Upper lobe of right lung (tissue), 1 donor: Measurements from ENCODE around the gene HES4. TPM values are rescaled to one million over a fixed set of nuclear protein-coding genes. Genes with fewer than 3 reads are reported as not detected.
A peak's percentile ranks its signal among the peaks of the same experiment; 100 is the strongest.

Source experiments
- ATAC-seq: fragments of 200-7000 bp; cut with Tn5 transposase; one replicate; pipeline ENCODE4 v1.9.1; 2020; ENCODE audit warnings: mild to moderate bottlenecking, moderate library complexity
- DNase-seq: peaks from one replicate; pipeline ENCODE4 v3.0.0-alpha.2; 2020
- H3K27ac ChIP-seq: fragments of 200-600 bp; one replicate; pipeline ENCODE4 v1.8.0; 2022
- H3K27me3 ChIP-seq: fragments of 200-600 bp; one replicate; pipeline ENCODE4 v1.8.0; 2022; ENCODE audit warnings: mild to moderate bottlenecking
- H3K36me3 ChIP-seq: fragments of 200-600 bp; one replicate; pipeline ENCODE4 v1.8.0; 2022
- H3K4me1 ChIP-seq: fragments of 200-600 bp; one replicate; pipeline ENCODE4 v1.8.0; 2022
- H3K4me3 ChIP-seq: fragments of 200-600 bp; one replicate; pipeline ENCODE4 v1.8.0; 2022; ENCODE audit warnings: mild to moderate bottlenecking
- H3K9me3 ChIP-seq: fragments of 200-600 bp; one replicate; pipeline ENCODE4 v1.8.0; 2022
- CTCF ChIP-seq: fragments of 200-600 bp; IDR thresholded peaks from one replicate; pipeline ENCODE4 v1.8.0; 2022; ENCODE audit warnings: antibody characterized with exemption
- intact Hi-C: fragments of 100-400 bp; cut with DNase I; formaldehyde crosslinking; loops from one replicate; pipeline ENCODE4 v1.11.0; 2022
- total RNA-seq: library from RNA; stranded (reverse); fragmentation: NEBNext Ultra II Directional; extraction: Animal tissue kit (Norgen Biotek cat#: 25700); gene quantifications from one replicate; pipeline ENCODE4 v1.2.1, GENCODE V29; 2021
- donor health status: DM: no; HTN: yes; CAD: no; lungs with severe emphysema.

The HES4 gene
- total RNA-seq, 1 donor from 2014 or later = 26.8 TPM

GRCh38 chr1:1037366-1038327 lies 37.8 kb upstream of the HES4 start:
- ATAC-seq (no peak), DNase-seq (no peak)
- H3K4me3 ChIP-seq = no peak overlapping the region
- H3K27me3 ChIP-seq = no peaks in the 10 kb centered on the region
- peaks cover 21% of the 10 kb centered on the region for H3K4me1 ChIP-seq
- H3K9me3 ChIP-seq = no peaks in the 10 kb centered on the region
- TF ChIP-seq CTCF = no peak
- no peaks in the 10 kb centered on the region for H3K36me3 ChIP-seq
- intact Hi-C loops = no loop called here
- H3K27ac ChIP-seq = no peak overlapping the region

- intact Hi-C loops = no loop called here
- DNase-seq = no peak
These were observed 35.5 kb upstream of the HES4 start for GRCh38 chr1:1035291-1035943.

GRCh38 chr1:1034439-1034781 lies 34.5 kb upstream of the HES4 start:
- TF ChIP-seq CTCF = no peak
- H3K4me3 ChIP-seq = no peak overlapping the region
- intact Hi-C loops = no loop called here
- ATAC-seq (no peak), DNase-seq (no peak)
- H3K9me3 ChIP-seq = no peaks in the 10 kb centered on the region
- H3K36me3 ChIP-seq = no peaks in the 10 kb centered on the region
- H3K27ac ChIP-seq = no peak overlapping the region
- peaks cover 4% of the 10 kb centered on the region for H3K27me3 ChIP-seq
- peaks cover 14% of the 10 kb centered on the region for H3K4me1 ChIP-seq

More at GRCh38 chr1:1035291-1035943, 35.5 kb upstream of the HES4 start:
- Histone ChIP-seq H3K36me3 (no peaks in the 10 kb centered on the region), H3K4me1 (peaks cover 23% of the 10 kb centered on the region), H3K9me3 (no peaks in the 10 kb centered on the region), H3K4me3 (no peak overlapping the region), H3K27ac (no peak overlapping the region), H3K27me3 (peaks cover 4% of the 10 kb centered on the region)
- TF ChIP-seq CTCF = no peak
- ATAC-seq = no peak

DNA sequence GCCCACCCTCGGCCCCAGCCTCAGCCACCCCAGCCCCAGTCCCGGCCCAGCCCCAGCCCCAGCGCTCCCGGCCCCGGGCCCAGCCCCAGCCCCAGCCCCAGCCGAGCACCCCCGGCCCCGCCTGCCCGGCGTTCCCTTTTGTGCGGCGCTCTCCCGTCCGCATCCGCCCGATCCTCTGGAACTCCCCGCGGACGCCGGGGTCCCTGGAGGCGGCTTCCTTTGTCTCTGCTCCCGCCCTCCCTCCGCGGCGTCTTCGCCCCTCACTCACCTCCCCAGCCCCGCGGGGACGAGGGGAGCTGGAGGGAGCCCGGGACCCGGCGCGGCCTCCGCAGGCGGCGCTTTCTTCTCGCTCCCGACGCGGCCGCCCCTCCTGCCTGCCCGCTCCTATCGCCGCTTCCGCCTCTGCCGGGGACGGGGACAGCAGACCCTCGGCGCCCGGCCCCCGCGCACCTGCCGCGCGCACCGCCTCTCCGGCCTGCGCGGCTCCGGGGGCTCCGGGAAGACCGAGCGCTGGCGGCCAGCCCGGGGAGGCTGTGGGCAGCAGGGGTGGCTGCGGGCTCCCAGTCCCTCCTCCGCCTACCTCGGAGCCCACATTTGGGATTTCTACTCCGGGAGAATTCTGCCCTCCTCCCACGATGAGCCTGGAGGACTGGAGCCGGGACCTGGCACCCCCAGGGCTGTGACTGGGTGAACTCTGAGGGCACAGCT lies 34.0 kb upstream of the HES4 start:
- no peak for DNase-seq
- Histone ChIP-seq H3K4me3 (no peak overlapping the region), H3K4me1 (peaks cover 9% of the 10 kb centered on the region), H3K9me3 (no peaks in the 10 kb centered on the region), H3K27me3 (peaks cover 4% of the 10 kb centered on the region), H3K36me3 (no peaks in the 10 kb centered on the region), H3K27ac (no peak overlapping the region)
- intact Hi-C loops = no loop called here
- TF ChIP-seq CTCF = no peak
- ATAC-seq = no peak

DNA sequence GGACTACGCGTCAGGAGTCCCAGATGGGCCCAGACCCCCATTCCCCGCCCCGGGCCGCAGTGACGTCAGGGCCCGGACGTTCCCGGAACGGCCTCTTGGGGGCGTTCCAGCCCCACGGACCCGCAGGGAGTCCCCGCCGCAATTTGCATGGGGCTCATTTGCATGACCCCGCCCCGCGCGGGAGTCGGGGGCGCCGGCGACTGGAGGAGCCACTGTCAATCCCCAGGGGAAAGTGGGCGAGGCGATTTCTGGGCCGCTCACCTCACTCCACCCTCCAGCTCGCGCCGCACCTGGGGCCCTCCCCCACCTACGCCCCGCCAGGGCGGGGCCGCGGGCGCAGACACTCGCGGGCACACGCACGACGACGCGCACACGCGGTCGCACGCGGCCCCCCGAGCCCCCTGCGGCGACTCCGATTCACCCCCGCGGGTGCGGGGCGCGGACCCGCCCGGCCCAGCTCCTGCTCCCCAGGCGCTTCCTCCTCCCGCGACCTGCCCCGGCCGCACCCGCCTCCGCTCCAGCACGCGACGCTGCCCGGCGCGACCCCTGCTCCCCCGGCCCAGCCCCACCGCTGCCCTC lies 33.2 kb upstream of the HES4 start:
- TF ChIP-seq CTCF = peak; percentile 65
- DNase-seq = peak; percentile 91
- Histone ChIP-seq H3K27ac (no peak overlapping the region), H3K4me1 (peaks cover 7% of the 10 kb centered on the region), H3K36me3 (no peaks in the 10 kb centered on the region), H3K27me3 (peaks cover 4% of the 10 kb centered on the region), H3K9me3 (no peaks in the 10 kb centered on the region), H3K4me3 (peak overlapping the region; percentile 44)
- intact Hi-C loops = no loop called here
- ATAC-seq = peak; percentile 89
